Endodermal cell (in vitro differentiated cells): ENCODE data around the gene CHMP1A. TPM values are rescaled to one million over a fixed set of nuclear protein-coding genes. Genes with fewer than 3 reads are reported as not detected.
"Not testable (repeated sequence)": the region's sequence is repeated elsewhere in the genome, so short reads cannot be mapped to it uniquely, and the experiment has no call there.

ENCODE experiments used
- DNase-seq: peaks from one replicate; pipeline ENCODE4 v3.0.0-alpha.2; 2017
- H3K27ac ChIP-seq: 2 replicates; pipeline ENCODE4 v1.5.1; 2013; ENCODE audit warnings: mild to moderate bottlenecking, low read depth, low read length, moderate library complexity
- H3K27me3 ChIP-seq: 2 replicates; pipeline ENCODE4 v1.6.1; 2013; ENCODE audit warnings: mild to moderate bottlenecking, low read length, moderate library complexity; ENCODE audit not compliant: insufficient read depth, control insufficient read depth, poor library complexity, severe bottlenecking
- H3K36me3 ChIP-seq: 2 replicates; pipeline ENCODE4 v1.7.0; 2013; ENCODE audit warnings: mild to moderate bottlenecking, low read length, moderate library complexity; ENCODE audit not compliant: control insufficient read depth, insufficient read depth
- H3K4me1 ChIP-seq: one replicate; pipeline ENCODE4 v1.7.0; 2013; ENCODE audit warnings: low read length; ENCODE audit not compliant: control insufficient read depth, insufficient read depth
- H3K4me3 ChIP-seq: 2 replicates; pipeline ENCODE4 v1.5.1; 2013; ENCODE audit warnings: mild to moderate bottlenecking, low read length, moderate library complexity
- H3K9ac ChIP-seq: 2 replicates; pipeline ENCODE4 v1.6.1; 2013; ENCODE audit warnings: mild to moderate bottlenecking, low read length, moderate library complexity; ENCODE audit not compliant: poor library complexity, severe bottlenecking; ENCODE audit errors: extremely low read depth
- H3K9me3 ChIP-seq: 2 replicates; pipeline ENCODE4 v1.6.1; 2013; ENCODE audit warnings: mild to moderate bottlenecking, low read length, moderate library complexity; ENCODE audit not compliant: control insufficient read depth
- H3K27ac Mint-ChIP-seq: 2 replicates; pipeline ENCODE4 v1.8.0; 2020; ENCODE audit warnings: mixed read lengths
- H3K27me3 Mint-ChIP-seq: 2 replicates; pipeline ENCODE4 v1.8.0; 2021; ENCODE audit warnings: mild to moderate bottlenecking, mixed read lengths; ENCODE audit not compliant: insufficient read depth
- H3K36me3 Mint-ChIP-seq: 2 replicates; pipeline ENCODE4 v1.8.0; 2020; ENCODE audit warnings: low read depth, mixed read lengths
- H3K4me1 Mint-ChIP-seq: 2 replicates; pipeline ENCODE4 v1.8.0; 2020; ENCODE audit warnings: mixed read lengths
- H3K4me3 Mint-ChIP-seq: 2 replicates; pipeline ENCODE4 v1.8.0; 2020; ENCODE audit warnings: mild to moderate bottlenecking, moderate library complexity, mixed read lengths
- H3K9me3 Mint-ChIP-seq: 2 replicates; pipeline ENCODE4 v1.8.0; 2020; ENCODE audit warnings: mild to moderate bottlenecking, mixed read lengths
- CTCF ChIP-seq: fragments of 200-600 bp; sonication (generic); conservative IDR thresholded peaks from 2 replicates; pipeline ENCODE4 v1.5.0; 2021; ENCODE audit warnings: antibody characterized with exemption, mild to moderate bottlenecking
- WGBS, 2 experiments: methylation state at CpG; one replicate each; pipeline versions ENCODE4 v1.1.5 to v1.1.7; 2013; ENCODE audit warnings: missing lambda C conversion rate in 2 of 2, mixed read lengths in 1 of 2; ENCODE audit not compliant: insufficient coverage in 1 of 2, insufficient read length in 1 of 2; 5-methylcytosine and 5-hydroxymethylcytosine counted together
- total RNA-seq, 2 donors: library from RNA; stranded (reverse); fragmentation: NEBNext Ultra II Directional in 1 of 2; extraction: Animal tissue kit (Norgen Biotek cat#: 25700) in 1 of 2; gene quantifications; 2 replicates in 1 of 2; 3 replicates in 1 of 2; pipeline ENCODE4 v1.2.1, GENCODE V29; 2021

The CHMP1A gene
- total RNA-seq, 2 donors from 2014 or later: 104 to 106 TPM

DNA sequence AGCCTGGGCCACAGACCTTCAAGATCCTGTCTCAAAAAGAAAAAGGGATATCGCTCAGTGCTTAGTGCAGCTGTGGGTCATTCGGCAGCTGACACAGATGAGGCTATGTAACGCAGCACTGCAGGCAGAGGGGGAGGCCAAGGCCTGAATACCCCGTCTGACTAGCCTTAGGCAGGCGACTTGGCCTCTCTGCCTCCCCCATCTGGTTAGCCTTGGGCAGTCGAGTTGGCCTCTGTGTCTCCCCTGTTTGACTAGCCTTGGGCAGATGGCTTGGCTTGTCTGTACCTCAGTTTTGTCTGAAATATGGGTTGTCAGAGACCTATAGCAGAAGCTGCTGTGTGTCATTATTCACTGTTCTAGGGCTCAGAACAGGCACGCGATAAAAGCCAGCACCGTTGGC is 10.1 kb upstream of the CHMP1A start:
- no peaks in the 10 kb centered on the region for H3K27me3 Mint-ChIP-seq
- peaks cover 24% of the 10 kb centered on the region for H3K9me3 ChIP-seq
- no peak overlapping the region for H3K4me3 Mint-ChIP-seq
- no peak overlapping the region for H3K27ac Mint-ChIP-seq
- DNase-seq: no peak
- H3K4me1 Mint-ChIP-seq: no peaks in the 10 kb centered on the region
- no peaks in the 10 kb centered on the region for H3K4me1 ChIP-seq
- no peak overlapping the region for H3K9ac ChIP-seq
- H3K27me3 ChIP-seq: no peaks in the 10 kb centered on the region
- 83 to 86% methylated on average over 9 of the region's 9 CpGs for WGBS, 2 experiments
- H3K4me3 ChIP-seq: no peak overlapping the region
- H3K36me3 Mint-ChIP-seq: peaks cover 69% of the 10 kb centered on the region
- no peak for TF ChIP-seq CTCF
- H3K27ac ChIP-seq: no peak overlapping the region
- peaks cover 36% of the 10 kb centered on the region for H3K36me3 ChIP-seq
- H3K9me3 Mint-ChIP-seq: peaks cover 52% of the 10 kb centered on the region

GRCh38 chr16:89667000-89667399 is 9.5 kb upstream of the CHMP1A start:
- H3K4me3 ChIP-seq, H3K27me3 Mint-ChIP-seq, H3K27ac ChIP-seq, H3K4me1 ChIP-seq, H3K4me1 Mint-ChIP-seq, H3K27ac Mint-ChIP-seq, H3K4me3 Mint-ChIP-seq, H3K9ac ChIP-seq, H3K27me3 ChIP-seq: not testable (repeated sequence)
- Mint-ChIP-seq H3K36me3 (peaks cover 69% of the 10 kb centered on the region), H3K9me3 (peaks cover 52% of the 10 kb centered on the region)
- peaks cover 41% of the 10 kb centered on the region for H3K36me3 ChIP-seq
- 46 to 74% methylated on average over 5 of the region's 7 CpGs for WGBS, 2 experiments
- peaks cover 25% of the 10 kb centered on the region for H3K9me3 ChIP-seq
- TF ChIP-seq CTCF: peak; percentile 65
- DNase-seq: peak; percentile 73

- not testable (repeated sequence) for H3K4me3 ChIP-seq, H3K27me3 Mint-ChIP-seq, H3K27me3 ChIP-seq, H3K9ac ChIP-seq, H3K4me1 Mint-ChIP-seq, H3K27ac Mint-ChIP-seq, DNase-seq, H3K4me3 Mint-ChIP-seq, H3K4me1 ChIP-seq, H3K27ac ChIP-seq
- 94% methylated on average over 9 to 10 of the region's 11 CpGs for WGBS, 2 experiments
- H3K36me3 Mint-ChIP-seq: peaks cover 83% of the 10 kb centered on the region
- Histone ChIP-seq H3K9me3 (peaks cover 34% of the 10 kb centered on the region), H3K36me3 (peaks cover 62% of the 10 kb centered on the region)
- H3K9me3 Mint-ChIP-seq: peaks cover 54% of the 10 kb centered on the region
These were observed 6.7 kb upstream of the CHMP1A start for GRCh38 chr16:89664238-89664637.

- Histone ChIP-seq H3K9ac (no peak overlapping the region), H3K27me3 (no peaks in the 10 kb centered on the region), H3K4me1 (no peaks in the 10 kb centered on the region), H3K9me3 (peaks cover 29% of the 10 kb centered on the region), H3K4me3 (no peak overlapping the region), H3K36me3 (peaks cover 56% of the 10 kb centered on the region), H3K27ac (no peak overlapping the region)
- 96 to 100% methylated on average over 7 to 9 of the region's 9 CpGs for WGBS, 2 experiments
- Mint-ChIP-seq H3K36me3 (peaks cover 74% of the 10 kb centered on the region), H3K27me3 (no peaks in the 10 kb centered on the region), H3K4me3 (no peak overlapping the region), H3K4me1 (peaks cover 5% of the 10 kb centered on the region), H3K9me3 (peaks cover 44% of the 10 kb centered on the region), H3K27ac (no peak overlapping the region)
- DNase-seq: no peak
- no peak for TF ChIP-seq CTCF
These were observed 3.7 kb upstream of the CHMP1A start for GRCh38 chr16:89661215-89661614.
